Ureter (tissue), 1 donor: ENCODE measurements around the gene ZBTB40. TPM values are rescaled to one million over a fixed set of nuclear protein-coding genes. Genes with fewer than 3 reads are reported as not detected.

Experiments
- DNase-seq: peaks from one replicate; pipeline ENCODE4 v3.0.0-alpha.2; 2020; ENCODE audit warnings: low spot score
- total RNA-seq: library from RNA; stranded (reverse); gene quantifications from one replicate; pipeline ENCODE4 v1.2.4, GENCODE V29; 2023
- donor health status: DM: yes; HTN: yes; CAD: no.

The ZBTB40 gene
- total RNA-seq, 1 donor from 2014 or later: 22.4 TPM

DNA sequence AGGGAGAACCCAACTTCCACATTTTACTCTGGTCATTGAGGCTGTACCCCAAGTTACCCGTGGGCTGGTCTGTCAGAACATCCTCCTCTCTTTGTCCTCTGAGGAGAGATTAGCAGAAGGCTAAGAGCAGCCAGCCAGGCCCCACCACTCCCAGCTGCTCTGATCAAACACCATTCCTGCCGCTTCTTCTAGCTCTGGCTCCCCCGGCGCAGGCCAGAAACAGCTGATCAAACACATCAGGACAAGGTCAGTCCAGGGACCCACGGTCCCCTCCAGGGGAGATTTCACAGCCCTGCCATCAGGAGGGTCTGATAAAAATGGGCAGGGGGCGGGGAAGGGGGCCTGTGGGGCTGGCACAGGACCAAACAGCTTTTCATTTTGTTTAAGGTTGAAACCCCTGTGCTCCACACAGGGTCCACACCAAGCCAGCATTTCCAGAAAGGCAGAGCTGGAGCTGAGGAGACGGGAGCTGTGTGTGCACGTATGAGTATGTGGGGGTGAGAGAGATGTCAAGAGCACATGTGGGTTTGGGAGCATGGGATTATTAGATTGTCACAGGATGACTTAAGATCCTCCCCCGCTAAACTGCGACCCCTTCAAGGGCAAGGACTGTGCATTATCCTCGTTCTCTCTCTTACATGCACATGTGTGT, 81.7 kb downstream of the ZBTB40 start:
- DNase-seq: no peak

GRCh38 chr1:22534951-22535350, 83.3 kb downstream of the ZBTB40 start:
- no peak for DNase-seq

GRCh38 chr1:22535399-22535798, 83.7 kb downstream of the ZBTB40 start:
- no peak for DNase-seq

DNA sequence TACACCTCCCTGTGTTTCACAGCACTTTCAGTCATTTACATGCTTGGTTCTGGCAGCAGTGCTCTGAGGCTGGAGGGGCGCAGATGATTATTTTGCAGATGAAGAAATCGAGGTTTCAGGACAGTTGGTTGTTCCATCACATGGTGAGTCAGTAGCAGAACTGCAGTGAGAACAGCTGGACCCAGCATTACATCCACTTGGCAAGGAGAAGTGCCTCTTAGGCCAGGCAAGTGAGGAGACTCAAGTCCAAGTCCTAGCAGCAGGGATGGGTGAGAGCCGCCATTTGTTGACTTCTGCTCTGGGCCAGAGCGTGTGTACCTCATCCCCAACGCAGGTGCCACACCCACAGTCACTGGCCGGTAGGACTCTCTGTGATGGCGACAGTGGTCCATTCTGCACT, 84.9 kb downstream of the ZBTB40 start:
- no peak for DNase-seq

- DNase-seq: no peak
Observed at GRCh38 chr1:22537441-22538139, 85.9 kb downstream of the ZBTB40 start.

GRCh38 chr1:22539510-22540118, 88.0 kb downstream of the ZBTB40 start:
- DNase-seq: no peak

DNA sequence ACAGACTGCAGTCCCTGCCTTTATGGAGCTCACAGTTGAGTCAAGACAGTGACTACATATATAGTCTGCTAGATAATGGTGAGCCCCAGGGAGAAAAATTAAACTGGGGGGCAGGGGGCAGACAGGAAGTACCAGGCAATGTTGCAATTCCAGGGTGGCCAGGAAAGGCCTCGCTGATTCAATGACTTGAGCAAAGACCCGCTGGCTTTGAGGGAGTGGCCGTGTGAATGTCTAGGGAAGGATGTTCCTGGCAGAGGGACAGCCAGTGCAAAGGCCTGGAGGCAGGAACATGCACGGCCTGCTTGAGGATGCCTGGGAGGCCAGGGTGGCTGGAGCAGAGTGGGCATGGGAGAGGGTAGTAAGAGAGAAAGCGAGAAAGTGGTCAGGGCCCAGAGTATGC, 88.7 kb downstream of the ZBTB40 start:
- DNase-seq: no peak

GRCh38 chr1:22542886-22543285, 91.2 kb downstream of the ZBTB40 start:
- no peak for DNase-seq

- no peak for DNase-seq
Observed at GRCh38 chr1:22543679-22544078, 92.0 kb downstream of the ZBTB40 start.

DNA sequence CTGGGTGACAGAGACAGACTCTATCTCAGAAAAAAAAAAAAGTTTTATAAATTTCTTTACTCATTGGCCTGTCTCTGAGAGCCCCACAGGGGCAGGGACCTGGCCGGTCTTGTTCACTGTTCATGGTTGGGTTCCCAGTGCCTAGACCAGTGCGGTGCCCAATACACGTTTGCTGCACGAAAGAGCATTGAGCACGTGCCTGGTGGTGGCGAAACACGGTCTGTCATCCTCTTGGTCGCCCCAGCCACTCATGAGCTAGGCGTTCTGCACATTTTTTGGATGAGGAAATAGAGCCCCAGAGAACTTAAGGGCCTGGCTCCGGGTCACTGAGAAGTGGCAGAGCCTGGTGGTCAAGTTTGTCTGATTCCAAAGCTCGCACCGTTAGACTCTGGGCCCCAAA, 93.0 kb downstream of the ZBTB40 start:
- no peak for DNase-seq

GRCh38 chr1:22545141-22545540, 93.5 kb downstream of the ZBTB40 start:
- no peak for DNase-seq

GRCh38 chr1:22547186-22547817, 95.7 kb downstream of the ZBTB40 start:
- no peak for DNase-seq

- no peak for DNase-seq
Observed at GRCh38 chr1:22547818-22548462, 96.3 kb downstream of the ZBTB40 start.

DNA sequence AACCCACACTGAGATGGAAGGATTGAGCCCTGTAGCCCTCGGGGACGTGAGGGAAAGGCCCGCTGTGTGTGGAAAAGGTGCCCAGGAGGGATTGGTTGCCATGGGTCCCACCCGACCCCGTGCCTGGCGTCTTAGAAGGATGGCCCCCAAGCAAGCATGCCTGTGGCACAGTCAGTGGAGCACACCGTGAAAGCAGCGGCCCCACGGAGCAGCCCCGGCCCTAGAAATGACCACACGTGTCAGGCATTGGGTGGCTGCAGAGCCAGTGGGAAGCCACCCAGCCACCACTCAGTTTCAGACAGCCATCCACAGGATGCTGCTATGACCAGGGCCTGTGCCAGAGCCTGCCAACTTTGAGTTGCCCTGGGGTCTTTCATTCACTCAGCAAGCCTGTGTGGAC, 98.4 kb downstream of the ZBTB40 start:
- no peak for DNase-seq

DNA sequence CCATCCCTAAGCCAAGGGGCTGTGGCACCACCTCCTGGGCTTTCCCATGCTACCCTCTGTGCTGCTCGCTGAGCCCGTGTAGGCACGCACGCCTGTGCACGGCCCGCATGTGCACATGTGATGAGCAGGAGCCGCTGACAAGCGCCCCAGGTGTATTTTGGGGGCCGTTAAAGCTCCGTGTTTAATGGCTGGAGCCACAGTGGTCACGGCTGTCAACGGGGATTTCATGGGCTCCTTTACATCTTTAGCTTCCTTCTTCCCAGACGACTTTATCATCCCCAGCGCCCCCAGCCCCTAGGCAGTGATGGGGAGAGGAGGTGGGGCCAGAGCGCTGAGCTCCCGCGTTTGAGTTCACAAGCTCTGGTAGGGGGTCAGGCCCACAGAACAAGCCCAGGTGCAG, 99.9 kb downstream of the ZBTB40 start:
- DNase-seq: no peak

DNA sequence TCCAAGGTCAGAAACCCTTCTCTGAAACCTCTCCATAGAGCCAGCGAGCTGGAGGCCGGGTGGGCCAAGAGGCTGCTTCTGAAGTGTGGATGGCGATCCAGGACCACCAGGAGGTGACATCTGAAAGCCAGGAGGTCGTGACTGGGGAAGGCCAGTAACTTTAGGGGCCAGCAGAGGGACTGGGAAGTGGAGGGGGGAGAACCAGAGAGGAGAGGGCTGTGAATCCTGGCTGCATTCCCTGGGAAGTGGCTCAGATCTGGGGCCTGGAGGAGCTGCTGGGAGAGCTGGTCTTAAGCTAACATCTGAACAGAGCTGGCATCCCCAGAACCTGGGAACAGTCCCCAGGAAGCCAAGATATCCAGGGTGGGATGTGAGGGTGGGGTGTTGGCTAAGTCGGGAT, 100.4 kb downstream of the ZBTB40 start:
- DNase-seq: no peak

DNA sequence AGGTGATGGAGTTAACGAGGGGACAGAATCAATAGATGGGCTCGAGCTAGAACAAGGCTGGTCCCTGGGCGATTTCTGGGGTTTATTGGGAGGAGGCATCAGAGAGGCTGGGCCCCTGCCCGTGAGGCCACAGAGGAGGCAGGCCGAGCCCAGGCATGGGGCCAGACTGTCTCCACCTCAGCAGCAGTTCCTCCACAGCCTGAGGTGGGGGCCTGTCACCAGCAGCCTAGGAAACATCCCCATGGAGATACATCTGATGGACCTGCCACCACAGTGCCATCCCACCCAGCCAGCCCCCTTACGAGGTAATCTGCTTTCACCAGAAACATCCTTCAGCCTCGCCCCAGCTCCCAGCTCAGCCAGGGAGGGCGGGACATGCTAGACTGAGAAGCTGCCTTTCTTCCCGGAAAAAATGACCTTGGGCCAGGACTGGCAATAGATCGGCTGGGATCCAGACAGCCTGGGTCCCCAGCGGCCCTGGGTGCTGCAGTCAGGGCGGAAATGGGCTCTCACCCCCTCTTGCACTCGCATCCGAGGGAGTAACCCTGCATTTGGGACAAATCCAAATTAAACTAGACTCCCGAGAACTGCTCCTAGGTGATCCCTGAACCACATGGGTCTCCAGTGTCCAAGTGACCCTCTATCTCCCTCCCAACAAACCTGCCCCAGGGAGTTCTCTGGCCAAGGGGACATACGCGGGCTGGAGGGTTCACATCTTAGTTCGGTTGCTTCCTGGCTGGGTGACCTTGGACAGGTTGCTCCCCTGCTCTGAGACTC, 101.6 kb downstream of the ZBTB40 start:
- DNase-seq: no peak

GRCh38 chr1:22553991-22554522, 102.4 kb downstream of the ZBTB40 start:
- no peak for DNase-seq

DNA sequence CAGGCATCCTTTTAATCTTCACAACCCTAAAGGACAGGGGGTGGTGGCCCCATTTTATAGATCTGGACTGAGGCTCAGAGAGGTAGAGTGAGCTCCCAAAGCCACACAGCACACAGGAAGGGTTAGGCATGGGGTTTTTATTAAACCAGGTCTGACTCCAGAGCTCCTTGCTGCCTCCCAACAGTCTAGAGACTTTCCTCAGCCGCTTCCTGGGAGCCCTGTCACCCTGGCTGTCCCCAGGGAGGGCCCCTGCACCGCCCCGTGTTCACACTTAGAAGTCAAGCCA, 103.7 kb downstream of the ZBTB40 start:
- DNase-seq: no peak

DNA sequence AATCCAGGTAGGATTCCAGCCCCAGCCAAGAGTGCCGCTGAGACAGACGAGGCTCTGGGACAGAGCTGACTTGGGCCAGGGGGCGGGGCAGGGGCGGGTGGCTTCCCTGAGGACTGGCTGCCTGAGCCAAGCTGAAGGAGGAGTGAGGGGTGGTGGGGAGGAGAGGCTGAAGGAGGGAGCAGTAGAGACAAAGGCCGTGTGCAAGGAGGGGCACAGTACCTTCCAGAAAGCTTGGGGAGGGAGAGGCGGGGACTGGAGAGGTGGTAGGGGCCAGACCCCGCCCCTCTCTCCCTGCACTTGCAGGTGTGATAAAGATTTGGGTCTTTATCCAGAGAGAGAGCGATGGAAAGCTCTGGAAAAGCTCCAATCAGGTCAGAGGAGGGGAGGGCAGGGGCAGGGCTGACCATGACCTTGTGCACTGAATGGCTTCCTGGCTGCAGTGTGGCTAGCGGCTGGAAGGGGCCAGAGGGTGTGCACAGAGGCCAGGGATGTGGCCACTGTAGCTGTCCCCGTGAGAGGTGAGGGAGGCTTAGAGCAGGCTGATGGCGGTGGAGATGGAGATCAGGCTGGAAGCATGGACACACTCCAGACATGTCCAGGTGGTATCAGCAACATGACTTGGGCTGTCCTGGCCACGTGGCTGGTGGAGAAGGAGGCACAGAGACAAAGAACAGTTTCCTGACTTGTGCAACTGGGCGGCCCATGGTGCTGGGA, 104.9 kb downstream of the ZBTB40 start:
- no peak for DNase-seq
